Tibial artery (tissue), 4 donors: ENCODE results near the gene OSM.
A peak's percentile ranks its signal among the peaks of the same experiment; 100 is the strongest.

ENCODE experiments used
- DNase-seq, 2 donors: peaks; one replicate each; pipeline ENCODE4 v3.0.0-alpha.2; 2019
- H3K27ac ChIP-seq, 2 donors: fragments of 200-600 bp; sonication (generic) in 1 of 2; 1 replicate in 1 of 2; 2 replicates in 1 of 2; pipeline ENCODE4 v1.5.1; 2018 to 2019; ENCODE audit warnings: mild to moderate bottlenecking in 1 of 2
- H3K27me3 ChIP-seq, 2 donors: fragments of 200-600 bp; sonication (generic) in 1 of 2; one replicate each; pipeline versions ENCODE4 v1.5.1 to v1.6.0; 2016 to 2019
- H3K36me3 ChIP-seq, 3 donors: fragments of 200-600 bp; sonication (generic) in 2 of 3; one replicate each; pipeline ENCODE4 v1.5.1; 2016 to 2019; ENCODE audit warnings: mild to moderate bottlenecking in 2 of 3
- H3K4me1 ChIP-seq, 4 donors: fragments of 200-600 bp; sonication (generic) in 2 of 4; 1 replicate in 3 of 4; 2 replicates in 1 of 4; pipeline ENCODE4 v1.5.1; 2016 to 2019
- H3K4me3 ChIP-seq, 2 donors: fragments of 200-600 bp; sonication (generic) in 1 of 2; 1 replicate in 1 of 2; 2 replicates in 1 of 2; pipeline ENCODE4 v1.5.1; 2018 to 2019; ENCODE audit warnings: mild to moderate bottlenecking in 2 of 2
- H3K9me3 ChIP-seq, 3 donors: fragments of 200-600 bp; sonication (generic) in 1 of 3; one replicate each; pipeline ENCODE4 v1.5.1; 2016 to 2019
- intact Hi-C: fragments of 100-400 bp; cut with DNase I; formaldehyde crosslinking; loops from one replicate; pipeline ENCODE4 v1.15.0; 2023; ENCODE audit warnings: low total_unique reads
- TF ChIP-seq, protein P1 (sequence below), 2 experiments: fragments of 200-600 bp in 1 of 2; fragments of 450-650 bp in 1 of 2; IDR thresholded peaks; one replicate each; pipeline ENCODE4 v1.5.1; 2017 to 2019; ENCODE audit warnings: antibody characterized with exemption in 2 of 2, mild to moderate bottlenecking in 1 of 2, moderate library complexity in 1 of 2

OSM gene

DNA sequence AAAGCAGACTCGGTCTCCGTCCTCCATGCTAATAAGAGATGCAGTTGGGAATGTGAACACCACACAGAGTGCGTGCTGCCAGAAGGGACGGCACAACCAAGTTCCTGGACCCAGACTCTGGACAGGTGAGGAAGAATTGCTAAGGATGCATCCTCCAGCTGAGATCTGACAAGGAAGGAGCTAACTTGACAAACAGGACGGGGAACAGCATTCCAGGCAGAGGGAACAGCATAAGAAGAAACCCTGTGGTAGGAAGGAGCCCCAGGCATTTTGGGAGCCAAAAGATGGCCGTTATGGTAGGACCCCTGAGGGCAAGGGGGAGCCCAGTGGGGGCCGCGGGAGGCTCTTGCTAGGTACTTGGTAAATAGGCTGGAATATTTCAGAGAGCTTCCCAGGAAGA, 6.0 kb downstream of the OSM start:
- TF ChIP-seq, protein P1, sequence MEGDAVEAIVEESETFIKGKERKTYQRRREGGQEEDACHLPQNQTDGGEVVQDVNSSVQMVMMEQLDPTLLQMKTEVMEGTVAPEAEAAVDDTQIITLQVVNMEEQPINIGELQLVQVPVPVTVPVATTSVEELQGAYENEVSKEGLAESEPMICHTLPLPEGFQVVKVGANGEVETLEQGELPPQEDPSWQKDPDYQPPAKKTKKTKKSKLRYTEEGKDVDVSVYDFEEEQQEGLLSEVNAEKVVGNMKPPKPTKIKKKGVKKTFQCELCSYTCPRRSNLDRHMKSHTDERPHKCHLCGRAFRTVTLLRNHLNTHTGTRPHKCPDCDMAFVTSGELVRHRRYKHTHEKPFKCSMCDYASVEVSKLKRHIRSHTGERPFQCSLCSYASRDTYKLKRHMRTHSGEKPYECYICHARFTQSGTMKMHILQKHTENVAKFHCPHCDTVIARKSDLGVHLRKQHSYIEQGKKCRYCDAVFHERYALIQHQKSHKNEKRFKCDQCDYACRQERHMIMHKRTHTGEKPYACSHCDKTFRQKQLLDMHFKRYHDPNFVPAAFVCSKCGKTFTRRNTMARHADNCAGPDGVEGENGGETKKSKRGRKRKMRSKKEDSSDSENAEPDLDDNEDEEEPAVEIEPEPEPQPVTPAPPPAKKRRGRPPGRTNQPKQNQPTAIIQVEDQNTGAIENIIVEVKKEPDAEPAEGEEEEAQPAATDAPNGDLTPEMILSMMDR (IDR thresholded peaks at IDR 0.05) = no peak
- H3K9me3 ChIP-seq = no peaks in the 10 kb centered on the region
- H3K4me3 ChIP-seq = no peak overlapping the region
- no peak overlapping the region for H3K27ac ChIP-seq
- no peak for DNase-seq
- H3K4me1 ChIP-seq = peaks cover 0 to 10% (median 6%) of the 10 kb centered on the region in 4 donors
- H3K36me3 ChIP-seq = no peaks in the 10 kb centered on the region
- peaks cover 0 to 6% of the 10 kb centered on the region in 2 donors for H3K27me3 ChIP-seq
- intact Hi-C loops = loop anchor here (5.0 kb wide), 1 partner anchor 222 kb away; no protein-coding TSS in a partner anchor

GRCh38 chr22:30260276-30260675, 6.4 kb downstream of the OSM start:
- TF ChIP-seq, protein P1 (IDR thresholded peaks at IDR 0.05) = no peak
- intact Hi-C loops = loop anchor here (5.0 kb wide), 1 partner anchor 222 kb away; no protein-coding TSS in a partner anchor
- Histone ChIP-seq H3K27me3 (peaks cover 0 to 6% of the 10 kb centered on the region in 2 donors), H3K4me3 (no peak overlapping the region), H3K9me3 (no peaks in the 10 kb centered on the region), H3K4me1 (peaks cover 0 to 10% (median 6%) of the 10 kb centered on the region in 4 donors), H3K27ac (no peak overlapping the region), H3K36me3 (no peaks in the 10 kb centered on the region)
- DNase-seq = no peak

DNA sequence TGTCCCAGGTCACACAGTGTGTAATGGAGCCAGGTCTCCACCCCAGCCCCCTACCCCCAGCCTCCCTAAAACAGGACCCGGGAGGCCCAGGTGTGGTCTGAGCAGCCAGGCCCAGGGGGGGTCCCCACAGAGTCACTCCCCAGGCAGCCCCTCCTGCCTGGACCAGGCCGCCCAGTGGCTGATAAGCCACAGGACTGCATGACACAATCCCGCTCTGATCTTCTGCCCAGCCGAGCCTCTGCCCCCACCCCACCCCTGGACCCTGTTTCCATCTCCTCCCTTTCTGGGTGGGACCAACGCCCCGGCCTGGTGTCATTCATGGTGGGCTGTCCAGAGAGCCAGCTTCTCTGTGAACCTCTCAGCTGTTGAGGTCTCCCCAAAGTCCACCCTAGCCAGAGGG, 12.3 kb downstream of the OSM start:
- H3K9me3 ChIP-seq = no peaks in the 10 kb centered on the region
- no peaks in the 10 kb centered on the region for H3K36me3 ChIP-seq
- H3K4me3 ChIP-seq = no peak overlapping the region
- peaks cover 0 to under 1% of the 10 kb centered on the region in 2 donors for H3K27me3 ChIP-seq
- TF ChIP-seq, protein P1 (IDR thresholded peaks at IDR 0.05) = no peak
- H3K27ac ChIP-seq = no peak overlapping the region
- DNase-seq = no peak
- intact Hi-C loops = no loop called here
- peaks cover 0 to 28% (median 19%) of the 10 kb centered on the region in 4 donors for H3K4me1 ChIP-seq

GRCh38 chr22:30253205-30253852, 13.3 kb downstream of the OSM start:
- TF ChIP-seq, protein P1 (IDR thresholded peaks at IDR 0.05) = no peak
- H3K27ac ChIP-seq = peak overlapping the region in 1 of 2 donors; percentile 6
- H3K36me3 ChIP-seq = no peaks in the 10 kb centered on the region
- H3K27me3 ChIP-seq = peaks cover 0 to 9% of the 10 kb centered on the region in 2 donors
- H3K9me3 ChIP-seq = no peaks in the 10 kb centered on the region
- intact Hi-C loops = no loop called here
- H3K4me1 ChIP-seq = peaks cover 0 to 33% (median 20%) of the 10 kb centered on the region in 4 donors
- H3K4me3 ChIP-seq = peak overlapping the region; percentile 2 to 29
- DNase-seq = peak; percentile 53 to 84

- H3K36me3 ChIP-seq = no peaks in the 10 kb centered on the region
- H3K27ac ChIP-seq = no peak overlapping the region
- H3K4me3 ChIP-seq = peak overlapping the region; percentile 2 to 29
- DNase-seq = no peak
- intact Hi-C loops = no loop called here
- peaks cover 0 to 33% (median 20%) of the 10 kb centered on the region in 4 donors for H3K4me1 ChIP-seq
- TF ChIP-seq, protein P1 (IDR thresholded peaks at IDR 0.05) = no peak
- H3K9me3 ChIP-seq = no peaks in the 10 kb centered on the region
- peaks cover 0 to 16% of the 10 kb centered on the region in 2 donors for H3K27me3 ChIP-seq
Measured at GRCh38 chr22:30252411-30253204, 14.0 kb downstream of the OSM start.
